ENCODE data around the gene KCNIP3.

KCNIP3 gene

GRCh38 chr2:95346231-95346737 lies 49.1 kb downstream of the KCNIP3 start:
- no peaks in the 10 kb centered on the region for H3K79me2 ChIP-seq (ENCODE audit: insufficient read depth, low read length)
- H3K9ac ChIP-seq (ENCODE audit: low read depth, low read length): no peak overlapping the region
- H3K36me3 ChIP-seq (ENCODE audit: insufficient read depth, low read length): no peaks in the 10 kb centered on the region
- no peak for TF ChIP-seq CTCF (IDR thresholded peaks at IDR 0.05; ENCODE audit: borderline replicate concordance, extremely low read depth, low read length, poor library complexity, severe bottlenecking)
- TF ChIP-seq EZH2 (IDR thresholded peaks at IDR 0.05; ENCODE audit: borderline replicate concordance, low read depth, low read length, severe bottlenecking): no peak
- H3K9me3 ChIP-seq (ENCODE audit: insufficient read depth, low read length, severe bottlenecking): no peaks in the 10 kb centered on the region
- peaks cover 2% of the 10 kb centered on the region for H3K27me3 ChIP-seq (ENCODE audit: insufficient read depth, low read length, poor library complexity)
- H3K27ac ChIP-seq (ENCODE audit: low read length): no peak overlapping the region
- H4K20me1 ChIP-seq (ENCODE audit: insufficient read depth, low read length): no peaks in the 10 kb centered on the region
- H2AFZ ChIP-seq (ENCODE audit: low read depth, low read length): no peak overlapping the region
- H3K4me3 ChIP-seq (ENCODE audit: low read depth in 1 of 2, low read length in 2 of 2): no peak overlapping the region
- no peak for ATAC-seq (ENCODE audit: insufficient read depth, low read depth)
- DNase-seq: no peak
- H3K4me1 ChIP-seq (ENCODE audit: insufficient read depth, low read length): no peaks in the 10 kb centered on the region
- no peak overlapping the region for H3K4me2 ChIP-seq (ENCODE audit: insufficient read depth, low read length)

GRCh38 chr2:95346738-95347671 lies 49.9 kb downstream of the KCNIP3 start:
- ATAC-seq (ENCODE audit: insufficient read depth, low read depth): no peak
- Histone ChIP-seq H2AFZ (ENCODE audit: low read depth, low read length) (no peak overlapping the region), H3K27me3 (ENCODE audit: insufficient read depth, low read length, poor library complexity) (no peaks in the 10 kb centered on the region), H3K36me3 (ENCODE audit: insufficient read depth, low read length) (no peaks in the 10 kb centered on the region), H3K9ac (ENCODE audit: low read depth, low read length) (no peak overlapping the region), H3K9me3 (ENCODE audit: insufficient read depth, low read length, severe bottlenecking) (no peaks in the 10 kb centered on the region), H3K4me3 (ENCODE audit: low read depth in 1 of 2, low read length in 2 of 2) (no peak overlapping the region), H3K4me1 (ENCODE audit: insufficient read depth, low read length) (no peaks in the 10 kb centered on the region), H3K4me2 (ENCODE audit: insufficient read depth, low read length) (no peak overlapping the region), H3K27ac (ENCODE audit: low read length) (no peak overlapping the region), H3K79me2 (ENCODE audit: insufficient read depth, low read length) (no peaks in the 10 kb centered on the region), H4K20me1 (ENCODE audit: insufficient read depth, low read length) (no peaks in the 10 kb centered on the region)
- TF ChIP-seq EZH2 (IDR thresholded peaks at IDR 0.05; ENCODE audit: borderline replicate concordance, low read depth, low read length, severe bottlenecking) (no peak), CTCF (IDR thresholded peaks at IDR 0.05; ENCODE audit: borderline replicate concordance, extremely low read depth, low read length, poor library complexity, severe bottlenecking) (no peak)
- DNase-seq: no peak

GRCh38 chr2:95347681-95348608 lies 50.8 kb downstream of the KCNIP3 start:
- Histone ChIP-seq H3K27me3 (ENCODE audit: insufficient read depth, low read length, poor library complexity) (no peaks in the 10 kb centered on the region), H3K9ac (ENCODE audit: low read depth, low read length) (no peak overlapping the region)
- no peak for DNase-seq

More at GRCh38 chr2:95347681-95348608, 50.8 kb downstream of the KCNIP3 start:
- Histone ChIP-seq H3K79me2 (ENCODE audit: insufficient read depth, low read length) (no peaks in the 10 kb centered on the region), H3K27ac (ENCODE audit: low read length) (no peak overlapping the region), H3K4me3 (ENCODE audit: low read depth in 1 of 2, low read length in 2 of 2) (no peak overlapping the region), H4K20me1 (ENCODE audit: insufficient read depth, low read length) (no peaks in the 10 kb centered on the region), H3K4me2 (ENCODE audit: insufficient read depth, low read length) (no peak overlapping the region), H2AFZ (ENCODE audit: low read depth, low read length) (no peak overlapping the region), H3K4me1 (ENCODE audit: insufficient read depth, low read length) (no peaks in the 10 kb centered on the region), H3K9me3 (ENCODE audit: insufficient read depth, low read length, severe bottlenecking) (no peaks in the 10 kb centered on the region), H3K36me3 (ENCODE audit: insufficient read depth, low read length) (no peaks in the 10 kb centered on the region)
- TF ChIP-seq EZH2 (IDR thresholded peaks at IDR 0.05; ENCODE audit: borderline replicate concordance, low read depth, low read length, severe bottlenecking) (no peak), CTCF (IDR thresholded peaks at IDR 0.05; ENCODE audit: borderline replicate concordance, extremely low read depth, low read length, poor library complexity, severe bottlenecking) (no peak)
- ATAC-seq (ENCODE audit: insufficient read depth, low read depth): no peak
